ENCODE data around the gene AP2M1.
"Not testable (repeated sequence)": the region's sequence is repeated elsewhere in the genome, so short reads cannot be mapped to it uniquely, and the experiment has no call there.

Gene AP2M1

DNA sequence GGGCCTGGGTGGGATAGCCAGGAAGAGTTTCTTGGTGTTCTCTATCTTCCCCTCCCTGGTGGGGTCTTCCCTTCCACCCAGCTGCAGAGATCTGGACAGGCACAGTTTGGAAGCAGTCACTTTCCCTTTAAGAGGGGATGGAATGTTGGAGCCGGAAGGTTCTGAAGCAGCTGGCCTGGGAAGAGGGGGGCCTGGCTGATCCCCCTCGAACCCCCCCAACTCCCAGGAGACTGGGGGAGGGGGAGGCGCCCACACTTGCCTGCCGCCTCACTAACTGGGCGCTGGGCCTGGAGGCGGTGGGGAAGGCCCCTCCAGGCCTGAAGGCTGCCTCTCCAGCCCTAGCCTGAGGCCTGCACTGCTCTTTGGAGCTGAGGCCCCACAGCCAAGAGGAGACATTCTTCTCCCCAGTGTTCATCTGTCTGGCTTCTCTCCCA, 18.1 kb upstream of the AP2M1 start:
- H3K4me3 ChIP-seq (ENCODE audit: low read length) = peak overlapping the region; percentile 99
- no peak for DNase-seq (ENCODE audit: low read depth)
- TF ChIP-seq, protein P1, sequence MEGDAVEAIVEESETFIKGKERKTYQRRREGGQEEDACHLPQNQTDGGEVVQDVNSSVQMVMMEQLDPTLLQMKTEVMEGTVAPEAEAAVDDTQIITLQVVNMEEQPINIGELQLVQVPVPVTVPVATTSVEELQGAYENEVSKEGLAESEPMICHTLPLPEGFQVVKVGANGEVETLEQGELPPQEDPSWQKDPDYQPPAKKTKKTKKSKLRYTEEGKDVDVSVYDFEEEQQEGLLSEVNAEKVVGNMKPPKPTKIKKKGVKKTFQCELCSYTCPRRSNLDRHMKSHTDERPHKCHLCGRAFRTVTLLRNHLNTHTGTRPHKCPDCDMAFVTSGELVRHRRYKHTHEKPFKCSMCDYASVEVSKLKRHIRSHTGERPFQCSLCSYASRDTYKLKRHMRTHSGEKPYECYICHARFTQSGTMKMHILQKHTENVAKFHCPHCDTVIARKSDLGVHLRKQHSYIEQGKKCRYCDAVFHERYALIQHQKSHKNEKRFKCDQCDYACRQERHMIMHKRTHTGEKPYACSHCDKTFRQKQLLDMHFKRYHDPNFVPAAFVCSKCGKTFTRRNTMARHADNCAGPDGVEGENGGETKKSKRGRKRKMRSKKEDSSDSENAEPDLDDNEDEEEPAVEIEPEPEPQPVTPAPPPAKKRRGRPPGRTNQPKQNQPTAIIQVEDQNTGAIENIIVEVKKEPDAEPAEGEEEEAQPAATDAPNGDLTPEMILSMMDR (conservative IDR thresholded peaks at IDR 0.05; ENCODE audit: low read depth, low read length) = no peak

DNA sequence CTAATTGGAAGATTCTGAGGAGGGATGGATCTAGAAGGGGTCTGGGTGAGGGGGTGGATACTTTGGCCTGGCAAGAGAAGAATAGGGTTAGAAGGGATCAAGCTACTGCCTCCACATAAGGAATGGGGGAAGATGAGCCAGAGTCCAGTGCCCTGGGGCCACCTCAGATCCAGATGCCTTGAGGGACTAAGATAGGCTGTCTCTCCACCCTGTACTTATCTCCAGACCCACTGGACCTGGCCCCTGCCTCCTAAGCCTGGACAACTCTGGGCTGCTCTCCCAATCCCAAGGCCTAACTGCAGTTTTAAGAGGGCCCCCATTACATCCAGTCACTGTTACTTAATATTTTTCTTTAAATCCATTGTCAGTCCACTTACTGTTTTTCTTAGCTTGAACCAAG, 17.4 kb upstream of the AP2M1 start:
- peak overlapping the region; percentile 99 for H3K4me3 ChIP-seq (ENCODE audit: low read length)
- TF ChIP-seq, protein P1 (conservative IDR thresholded peaks at IDR 0.05; ENCODE audit: low read depth, low read length) = no peak
- DNase-seq (ENCODE audit: low read depth) = no peak

- H3K4me3 ChIP-seq (ENCODE audit: low read length) = peak overlapping the region; percentile 99
- TF ChIP-seq, protein P1 (conservative IDR thresholded peaks at IDR 0.05; ENCODE audit: low read depth, low read length) = no peak
- no peak for DNase-seq (ENCODE audit: low read depth)
These were observed 16.3 kb upstream of the AP2M1 start for GRCh38 chr3:184158404-184158803.

DNA sequence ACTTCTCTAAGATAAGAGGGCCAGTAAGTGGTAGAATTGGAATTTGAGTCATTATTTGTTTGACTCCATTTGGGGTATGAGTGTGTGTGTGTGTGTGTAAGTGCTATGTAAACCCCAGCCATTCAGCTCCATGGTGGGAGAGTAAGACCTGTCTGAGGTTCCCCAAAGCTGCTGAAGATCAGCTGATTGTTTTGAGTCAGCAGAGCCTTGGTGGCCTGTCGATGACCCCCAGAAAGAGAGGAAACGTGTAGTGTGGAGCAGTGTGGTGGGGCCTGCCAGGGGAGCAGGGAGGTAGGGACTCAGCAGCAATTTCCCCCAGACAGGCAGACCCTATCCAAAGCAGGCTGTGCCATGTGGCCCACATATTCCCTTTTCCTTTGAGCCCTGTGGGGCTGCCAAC, 14.2 kb upstream of the AP2M1 start:
- peak overlapping the region; percentile 24 for H3K4me3 ChIP-seq (ENCODE audit: low read length)
- DNase-seq (ENCODE audit: low read depth) = peak; percentile 97
- TF ChIP-seq, protein P1 (conservative IDR thresholded peaks at IDR 0.05; ENCODE audit: low read depth, low read length) = no peak

DNA sequence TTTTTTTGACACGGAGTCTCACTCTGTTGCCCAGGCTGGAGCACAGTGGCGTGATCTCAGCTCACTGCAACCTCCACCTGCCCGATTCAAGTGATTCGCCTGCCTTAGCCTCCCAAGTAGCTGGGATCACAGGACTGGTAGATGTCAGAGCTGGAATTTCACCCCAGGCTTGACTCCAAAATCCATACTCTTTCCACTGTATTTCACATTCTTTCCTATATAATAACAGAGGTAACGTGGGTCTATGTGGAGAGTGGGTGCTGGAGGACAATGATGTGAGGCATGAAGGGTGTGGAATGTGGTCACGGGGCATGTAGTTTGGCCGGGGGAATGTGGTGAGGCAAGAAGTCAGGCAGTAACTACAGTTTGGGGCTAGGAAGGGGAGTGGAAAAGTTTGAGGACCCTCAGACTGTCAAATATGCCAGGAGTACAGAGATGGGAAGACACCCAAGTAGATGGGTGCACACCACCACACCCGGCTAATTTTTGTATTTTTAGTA, 12.0 kb upstream of the AP2M1 start:
- not testable (repeated sequence) for DNase-seq (ENCODE audit: low read depth); H3K4me3 ChIP-seq (ENCODE audit: low read length)

GRCh38 chr3:184164648-184165330, 9.9 kb upstream of the AP2M1 start:
- TF ChIP-seq, protein P1 (conservative IDR thresholded peaks at IDR 0.05; ENCODE audit: low read depth, low read length) = no peak
- H3K4me3 ChIP-seq (ENCODE audit: low read length) = no peak overlapping the region
- DNase-seq (ENCODE audit: low read depth) = no peak

DNA sequence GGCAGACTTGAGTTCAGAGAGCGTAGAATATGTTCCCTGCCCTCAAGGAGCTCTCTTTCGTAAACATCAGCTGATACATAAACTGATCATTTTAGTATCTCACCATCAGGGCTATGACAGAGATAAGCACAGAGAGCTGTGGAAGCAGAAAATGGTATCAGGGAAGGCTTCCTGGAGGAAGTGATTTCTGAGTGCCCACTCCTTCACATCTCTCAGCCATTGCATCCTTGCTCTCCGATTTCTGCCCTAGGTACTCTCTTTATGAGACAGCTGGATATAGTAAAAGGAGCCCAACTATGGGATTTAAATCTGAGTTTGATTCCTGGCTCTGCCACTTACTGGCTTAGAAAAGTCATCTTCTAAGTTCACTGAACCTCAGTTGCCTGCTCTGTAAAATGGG, 9.1 kb upstream of the AP2M1 start:
- TF ChIP-seq, protein P1 (conservative IDR thresholded peaks at IDR 0.05; ENCODE audit: low read depth, low read length) = no peak
- no peak overlapping the region for H3K4me3 ChIP-seq (ENCODE audit: low read length)
- DNase-seq (ENCODE audit: low read depth) = no peak

All from retinal pigment epithelial cell (primary cell).